HepG2 (cell line): ENCODE data around the gene CLDN15. TPM values are rescaled to one million over a fixed set of nuclear protein-coding genes. Genes with fewer than 3 reads are reported as not detected.
A peak's percentile ranks its signal among the peaks of the same experiment; 100 is the strongest.

Experiments
- KDM6A ChIP-seq: IDR thresholded peaks from 2 replicates; pipeline ENCODE4 v1.6.1; 2016; ENCODE audit warnings: low read depth
- ZNF431 ChIP-seq: sonication (generic); formaldehyde crosslinking; IDR thresholded peaks from 2 replicates; pipeline ENCODE4 v1.9.0; 2022; ENCODE audit warnings: missing genetic modification reagents, low read depth, mild to moderate bottlenecking, borderline replicate concordance
- ZNF761 ChIP-seq: sonication (generic); formaldehyde crosslinking; conservative IDR thresholded peaks from 2 replicates; pipeline ENCODE4 v1.4.0; 2020; ENCODE audit warnings: mild to moderate bottlenecking, missing genetic modification reagents
- ZNF790 ChIP-seq: sonication (generic); formaldehyde crosslinking; IDR thresholded peaks from 2 replicates; pipeline ENCODE4 v1.8.0; 2022; ENCODE audit warnings: missing genetic modification reagents, mild to moderate bottlenecking, borderline replicate concordance
- polyA plus RNA-seq, 8 experiments: library from polyadenylated mRNA; depleted of rRNA in 3 of 8; stranded (reverse) in 7 of 8; unstranded in 1 of 8; fragments of >200 nt; fragmentation: Illumina TruSeq in 4 of 8; extraction: Trizol in 4 of 8; gene quantifications; 2 replicates each; pipeline versions ENCODE4 v1.2.1 to v1.2.3, GENCODE V29; 2011 to 2016; ENCODE audit warnings: low read depth in 4 of 8, missing spikeins in 1 of 8, mixed read lengths in 1 of 8; ENCODE audit not compliant: insufficient read depth in 1 of 8
- total RNA-seq, 5 experiments: library from RNA; depleted of rRNA; stranded (reverse); fragments of >200 nt; fragmentation: Illumina TruSeq; extraction: Trizol; gene quantifications; 2 replicates each; pipeline ENCODE4 v1.2.3, GENCODE V29; 2016; ENCODE audit warnings: low read depth in 1 of 5
- TF ChIP-seq, protein P1 (sequence below): sonication (generic); formaldehyde crosslinking; conservative IDR thresholded peaks from 2 replicates; pipeline ENCODE4 v1.8.0; 2022; ENCODE audit warnings: low read depth, missing genetic modification reagents
- TF ChIP-seq, protein P2 (sequence below): sonication (generic); formaldehyde crosslinking; IDR thresholded peaks from 2 replicates; pipeline ENCODE4 v1.4.0; 2020; ENCODE audit warnings: missing genetic modification reagents; ENCODE audit errors: not compliant biosample characterization
- TF ChIP-seq, protein P3 (sequence below): sonication (generic); formaldehyde crosslinking; IDR thresholded peaks from one replicate; pipeline ENCODE4 v1.5.1; 2020; ENCODE audit warnings: mild to moderate bottlenecking, missing genetic modification reagents; ENCODE audit errors: not compliant biosample characterization
- TF ChIP-seq, protein P4 (sequence below): sonication (generic); formaldehyde crosslinking; IDR thresholded peaks from 2 replicates; pipeline ENCODE4 v1.5.0; 2020; ENCODE audit warnings: missing genetic modification reagents
- TF ChIP-seq, protein P5 (sequence below): sonication (generic); formaldehyde crosslinking; IDR thresholded peaks from 2 replicates; pipeline ENCODE4 v1.5.0; 2020; ENCODE audit warnings: mild to moderate bottlenecking, missing genetic modification reagents, borderline replicate concordance

CLDN15 gene
- total and polyA plus RNA-seq, 2 of the 13 experiments (the other 11 are each of a cell fraction or from before 2014, with no cell fraction given): 7.1 to 17.8 TPM

DNA sequence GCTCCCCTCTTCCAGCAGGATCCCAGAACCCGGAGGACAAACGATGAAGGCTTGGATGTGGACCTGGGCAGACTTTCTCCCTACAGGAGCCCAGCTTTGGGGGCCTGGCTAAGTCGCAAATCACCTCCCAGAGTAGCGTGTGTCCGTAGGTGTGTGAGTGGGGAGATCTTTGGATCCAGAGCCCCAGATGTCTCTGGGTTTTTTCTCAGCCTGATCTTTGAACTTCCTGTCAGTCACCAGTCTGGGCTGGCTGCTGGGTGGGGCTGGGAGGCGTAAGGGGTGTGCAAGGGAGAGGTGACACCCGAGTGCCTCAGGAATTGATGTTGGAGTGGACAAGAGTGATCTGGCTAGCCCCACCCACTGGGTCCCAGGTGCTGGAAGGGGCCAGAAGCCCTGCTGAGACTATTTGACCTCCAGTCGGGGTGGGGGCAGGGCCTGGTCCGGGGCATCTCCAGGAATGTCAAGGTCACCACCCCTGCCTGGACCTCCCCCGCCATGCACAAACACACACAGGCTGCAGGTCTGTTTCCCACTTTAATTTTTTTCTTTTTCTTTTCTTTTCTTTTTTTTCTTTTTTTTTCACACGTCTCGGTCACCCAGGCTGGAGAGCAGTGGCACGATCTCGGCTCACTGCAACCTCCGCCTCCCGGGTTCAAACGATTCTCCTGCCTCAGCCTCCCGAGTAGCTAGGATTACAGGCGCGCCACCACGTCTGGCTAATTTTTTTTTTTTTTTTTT, 36.6 kb downstream of the CLDN15 start, which contains the start of gene MOGAT3 (continued):
- TF ChIP-seq, protein P1, sequence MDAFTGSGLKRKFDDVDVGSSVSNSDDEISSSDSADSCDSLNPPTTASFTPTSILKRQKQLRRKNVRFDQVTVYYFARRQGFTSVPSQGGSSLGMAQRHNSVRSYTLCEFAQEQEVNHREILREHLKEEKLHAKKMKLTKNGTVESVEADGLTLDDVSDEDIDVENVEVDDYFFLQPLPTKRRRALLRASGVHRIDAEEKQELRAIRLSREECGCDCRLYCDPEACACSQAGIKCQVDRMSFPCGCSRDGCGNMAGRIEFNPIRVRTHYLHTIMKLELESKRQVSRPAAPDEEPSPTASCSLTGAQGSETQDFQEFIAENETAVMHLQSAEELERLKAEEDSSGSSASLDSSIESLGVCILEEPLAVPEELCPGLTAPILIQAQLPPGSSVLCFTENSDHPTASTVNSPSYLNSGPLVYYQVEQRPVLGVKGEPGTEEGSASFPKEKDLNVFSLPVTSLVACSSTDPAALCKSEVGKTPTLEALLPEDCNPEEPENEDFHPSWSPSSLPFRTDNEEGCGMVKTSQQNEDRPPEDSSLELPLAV: no peak
- TF ChIP-seq ZNF790: no peak
- TF ChIP-seq, protein P2, sequence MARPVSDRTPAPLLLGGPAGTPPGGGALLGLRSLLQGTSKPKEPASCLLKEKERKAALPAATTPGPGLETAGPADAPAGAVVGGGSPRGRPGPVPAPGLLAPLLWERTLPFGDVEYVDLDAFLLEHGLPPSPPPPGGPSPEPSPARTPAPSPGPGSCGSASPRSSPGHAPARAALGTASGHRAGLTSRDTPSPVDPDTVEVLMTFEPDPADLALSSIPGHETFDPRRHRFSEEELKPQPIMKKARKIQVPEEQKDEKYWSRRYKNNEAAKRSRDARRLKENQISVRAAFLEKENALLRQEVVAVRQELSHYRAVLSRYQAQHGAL (CRISPR knock-in tag): no peak
- TF ChIP-seq ZNF761: no peak
- peak; percentile 86 for TF ChIP-seq KDM6A (CRISPR knock-in tag)
- TF ChIP-seq, protein P3, sequence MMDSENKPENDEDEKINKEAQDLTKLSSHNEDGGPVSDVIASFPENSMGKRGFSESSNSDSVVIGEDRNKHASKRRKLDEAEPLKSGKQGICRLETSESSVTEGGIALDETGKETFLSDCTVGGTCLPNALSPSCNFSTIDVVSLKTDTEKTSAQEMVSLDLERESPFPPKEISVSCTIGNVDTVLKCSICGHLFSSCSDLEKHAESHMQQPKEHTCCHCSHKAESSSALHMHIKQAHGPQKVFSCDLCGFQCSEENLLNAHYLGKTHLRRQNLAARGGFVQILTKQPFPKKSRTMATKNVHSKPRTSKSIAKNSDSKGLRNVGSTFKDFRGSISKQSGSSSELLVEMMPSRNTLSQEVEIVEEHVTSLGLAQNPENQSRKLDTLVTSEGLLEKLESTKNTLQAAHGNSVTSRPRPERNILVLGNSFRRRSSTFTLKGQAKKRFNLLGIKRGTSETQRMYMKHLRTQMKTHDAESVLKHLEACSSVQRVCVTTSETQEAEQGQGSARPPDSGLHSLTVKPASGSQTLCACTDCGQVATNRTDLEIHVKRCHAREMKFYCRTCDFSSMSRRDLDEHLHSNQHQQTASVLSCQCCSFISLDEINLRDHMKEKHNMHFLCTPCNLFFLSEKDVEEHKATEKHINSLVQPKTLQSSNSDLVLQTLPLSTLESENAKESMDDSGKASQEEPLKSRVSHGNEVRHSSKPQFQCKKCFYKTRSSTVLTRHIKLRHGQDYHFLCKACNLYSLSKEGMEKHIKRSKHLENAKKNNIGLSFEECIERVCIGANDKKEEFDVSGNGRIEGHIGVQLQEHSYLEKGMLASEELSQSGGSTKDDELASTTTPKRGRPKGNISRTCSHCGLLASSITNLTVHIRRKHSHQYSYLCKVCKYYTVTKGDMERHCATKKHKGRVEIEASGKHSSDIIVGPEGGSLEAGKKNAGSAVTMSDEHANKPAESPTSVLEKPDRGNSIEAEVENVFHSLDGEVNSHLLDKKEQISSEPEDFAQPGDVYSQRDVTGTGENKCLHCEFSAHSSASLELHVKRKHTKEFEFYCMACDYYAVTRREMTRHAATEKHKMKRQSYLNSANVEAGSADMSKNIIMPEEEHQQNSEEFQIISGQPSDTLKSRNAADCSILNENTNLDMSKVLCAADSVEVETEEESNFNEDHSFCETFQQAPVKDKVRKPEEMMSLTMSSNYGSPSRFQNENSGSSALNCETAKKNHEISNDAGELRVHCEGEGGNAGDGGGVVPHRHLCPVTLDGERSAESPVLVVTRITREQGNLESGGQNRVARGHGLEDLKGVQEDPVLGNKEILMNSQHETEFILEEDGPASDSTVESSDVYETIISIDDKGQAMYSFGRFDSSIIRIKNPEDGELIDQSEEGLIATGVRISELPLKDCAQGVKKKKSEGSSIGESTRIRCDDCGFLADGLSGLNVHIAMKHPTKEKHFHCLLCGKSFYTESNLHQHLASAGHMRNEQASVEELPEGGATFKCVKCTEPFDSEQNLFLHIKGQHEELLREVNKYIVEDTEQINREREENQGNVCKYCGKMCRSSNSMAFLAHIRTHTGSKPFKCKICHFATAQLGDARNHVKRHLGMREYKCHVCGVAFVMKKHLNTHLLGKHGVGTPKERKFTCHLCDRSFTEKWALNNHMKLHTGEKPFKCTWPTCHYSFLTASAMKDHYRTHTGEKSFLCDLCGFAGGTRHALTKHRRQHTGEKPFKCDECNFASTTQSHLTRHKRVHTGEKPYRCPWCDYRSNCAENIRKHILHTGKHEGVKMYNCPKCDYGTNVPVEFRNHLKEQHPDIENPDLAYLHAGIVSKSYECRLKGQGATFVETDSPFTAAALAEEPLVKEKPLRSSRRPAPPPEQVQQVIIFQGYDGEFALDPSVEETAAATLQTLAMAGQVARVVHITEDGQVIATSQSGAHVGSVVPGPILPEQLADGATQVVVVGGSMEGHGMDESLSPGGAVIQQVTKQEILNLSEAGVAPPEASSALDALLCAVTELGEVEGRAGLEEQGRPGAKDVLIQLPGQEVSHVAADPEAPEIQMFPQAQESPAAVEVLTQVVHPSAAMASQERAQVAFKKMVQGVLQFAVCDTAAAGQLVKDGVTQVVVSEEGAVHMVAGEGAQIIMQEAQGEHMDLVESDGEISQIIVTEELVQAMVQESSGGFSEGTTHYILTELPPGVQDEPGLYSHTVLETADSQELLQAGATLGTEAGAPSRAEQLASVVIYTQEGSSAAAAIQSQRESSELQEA (CRISPR knock-in tag): no peak
- no peak for TF ChIP-seq ZNF431 (CRISPR knock-in tag)
- TF ChIP-seq, protein P4, sequence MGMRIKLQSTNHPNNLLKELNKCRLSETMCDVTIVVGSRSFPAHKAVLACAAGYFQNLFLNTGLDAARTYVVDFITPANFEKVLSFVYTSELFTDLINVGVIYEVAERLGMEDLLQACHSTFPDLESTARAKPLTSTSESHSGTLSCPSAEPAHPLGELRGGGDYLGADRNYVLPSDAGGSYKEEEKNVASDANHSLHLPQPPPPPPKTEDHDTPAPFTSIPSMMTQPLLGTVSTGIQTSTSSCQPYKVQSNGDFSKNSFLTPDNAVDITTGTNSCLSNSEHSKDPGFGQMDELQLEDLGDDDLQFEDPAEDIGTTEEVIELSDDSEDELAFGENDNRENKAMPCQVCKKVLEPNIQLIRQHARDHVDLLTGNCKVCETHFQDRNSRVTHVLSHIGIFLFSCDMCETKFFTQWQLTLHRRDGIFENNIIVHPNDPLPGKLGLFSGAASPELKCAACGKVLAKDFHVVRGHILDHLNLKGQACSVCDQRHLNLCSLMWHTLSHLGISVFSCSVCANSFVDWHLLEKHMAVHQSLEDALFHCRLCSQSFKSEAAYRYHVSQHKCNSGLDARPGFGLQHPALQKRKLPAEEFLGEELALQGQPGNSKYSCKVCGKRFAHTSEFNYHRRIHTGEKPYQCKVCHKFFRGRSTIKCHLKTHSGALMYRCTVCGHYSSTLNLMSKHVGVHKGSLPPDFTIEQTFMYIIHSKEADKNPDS: no peak
- TF ChIP-seq, protein P5, sequence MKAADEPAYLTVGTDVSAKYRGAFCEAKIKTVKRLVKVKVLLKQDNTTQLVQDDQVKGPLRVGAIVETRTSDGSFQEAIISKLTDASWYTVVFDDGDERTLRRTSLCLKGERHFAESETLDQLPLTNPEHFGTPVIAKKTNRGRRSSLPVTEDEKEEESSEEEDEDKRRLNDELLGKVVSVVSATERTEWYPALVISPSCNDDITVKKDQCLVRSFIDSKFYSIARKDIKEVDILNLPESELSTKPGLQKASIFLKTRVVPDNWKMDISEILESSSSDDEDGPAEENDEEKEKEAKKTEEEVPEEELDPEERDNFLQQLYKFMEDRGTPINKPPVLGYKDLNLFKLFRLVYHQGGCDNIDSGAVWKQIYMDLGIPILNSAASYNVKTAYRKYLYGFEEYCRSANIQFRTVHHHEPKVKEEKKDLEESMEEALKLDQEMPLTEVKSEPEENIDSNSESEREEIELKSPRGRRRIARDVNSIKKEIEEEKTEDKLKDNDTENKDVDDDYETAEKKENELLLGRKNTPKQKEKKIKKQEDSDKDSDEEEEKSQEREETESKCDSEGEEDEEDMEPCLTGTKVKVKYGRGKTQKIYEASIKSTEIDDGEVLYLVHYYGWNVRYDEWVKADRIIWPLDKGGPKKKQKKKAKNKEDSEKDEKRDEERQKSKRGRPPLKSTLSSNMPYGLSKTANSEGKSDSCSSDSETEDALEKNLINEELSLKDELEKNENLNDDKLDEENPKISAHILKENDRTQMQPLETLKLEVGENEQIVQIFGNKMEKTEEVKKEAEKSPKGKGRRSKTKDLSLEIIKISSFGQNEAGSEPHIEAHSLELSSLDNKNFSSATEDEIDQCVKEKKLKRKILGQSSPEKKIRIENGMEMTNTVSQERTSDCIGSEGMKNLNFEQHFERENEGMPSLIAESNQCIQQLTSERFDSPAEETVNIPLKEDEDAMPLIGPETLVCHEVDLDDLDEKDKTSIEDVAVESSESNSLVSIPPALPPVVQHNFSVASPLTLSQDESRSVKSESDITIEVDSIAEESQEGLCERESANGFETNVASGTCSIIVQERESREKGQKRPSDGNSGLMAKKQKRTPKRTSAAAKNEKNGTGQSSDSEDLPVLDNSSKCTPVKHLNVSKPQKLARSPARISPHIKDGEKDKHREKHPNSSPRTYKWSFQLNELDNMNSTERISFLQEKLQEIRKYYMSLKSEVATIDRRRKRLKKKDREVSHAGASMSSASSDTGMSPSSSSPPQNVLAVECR (CRISPR knock-in tag): peak; percentile 69
